Measurements from ENCODE around the gene TMED3.

Gene TMED3

GRCh38 chr15:79283252-79284048 lies 27.5 kb upstream of the TMED3 start:
- ChIA-PET CTCF (no interaction called here), POLR2A (ENCODE audit: low non-redundant PET) (no interaction called here)
- peak; percentile 54 for DNase-seq (ENCODE audit: low spot score)
- TF ChIP-seq CTCF (conservative IDR thresholded peaks at IDR 0.05; ENCODE audit: low read depth): no peak
- H3K27ac ChIP-seq: no peak overlapping the region

- DNase-seq (ENCODE audit: low spot score): no peak
- TF ChIP-seq CTCF (conservative IDR thresholded peaks at IDR 0.05; ENCODE audit: low read depth): no peak
- H3K27ac ChIP-seq: no peak overlapping the region
- ChIA-PET CTCF (no interaction called here), POLR2A (ENCODE audit: low non-redundant PET) (no interaction called here)
Measured at GRCh38 chr15:79290642-79291275, 20.2 kb upstream of the TMED3 start.

- POLR2A ChIA-PET (ENCODE audit: low non-redundant PET): no interaction called here
- TF ChIP-seq CTCF (conservative IDR thresholded peaks at IDR 0.05; ENCODE audit: low read depth): no peak
- H3K27ac ChIP-seq: no peak overlapping the region
- no peak for DNase-seq (ENCODE audit: low spot score)
- CTCF ChIA-PET: no interaction called here
Measured at GRCh38 chr15:79292011-79292410, 18.9 kb upstream of the TMED3 start.

GRCh38 chr15:79294075-79294474 lies 16.8 kb upstream of the TMED3 start:
- no peak overlapping the region for H3K27ac ChIP-seq
- no peak for DNase-seq (ENCODE audit: low spot score)
- POLR2A ChIA-PET (ENCODE audit: low non-redundant PET): no interaction called here
- CTCF ChIA-PET: no interaction called here
- TF ChIP-seq CTCF (conservative IDR thresholded peaks at IDR 0.05; ENCODE audit: low read depth): no peak

- no peak for DNase-seq (ENCODE audit: low spot score)
- ChIA-PET CTCF (no interaction called here), POLR2A (ENCODE audit: low non-redundant PET) (no interaction called here)
- TF ChIP-seq CTCF (conservative IDR thresholded peaks at IDR 0.05; ENCODE audit: low read depth): no peak; the same call in none of the 2 replicates
- H3K27ac ChIP-seq: no peak overlapping the region
Measured at GRCh38 chr15:79296583-79296982, 14.3 kb upstream of the TMED3 start.

- no peak for TF ChIP-seq CTCF (conservative IDR thresholded peaks at IDR 0.05; ENCODE audit: low read depth)
- POLR2A ChIA-PET (ENCODE audit: low non-redundant PET): no interaction called here
- H3K27ac ChIP-seq: no peak overlapping the region
- DNase-seq (ENCODE audit: low spot score): no peak
- CTCF ChIA-PET: interaction anchor here (0.7 kb wide), 1 partner anchor 769 kb away, joined by 3 read pairs; no protein-coding TSS in a partner anchor
Measured at GRCh38 chr15:79299126-79299840, 11.6 kb upstream of the TMED3 start.
